Left kidney (tissue), 2 donors: ENCODE data around the gene TMEM72. TPM values are rescaled to one million over a fixed set of nuclear protein-coding genes. Genes with fewer than 3 reads are reported as not detected.

Experiments used
- DNase-seq: peaks from one replicate; pipeline ENCODE4 v3.0.0-alpha.2; 2013
- polyA plus RNA-seq: library from polyadenylated mRNA; unstranded; fragments of 120-200 nt; gene quantifications from one replicate; pipeline ENCODE4 v1.2.1, GENCODE V29; 2013; ENCODE audit not compliant: insufficient read length

TMEM72 gene
- polyA plus RNA-seq, 1 donor = 68.0 TPM

GRCh38 chr10:44977287-44978212, 66.4 kb downstream of the TMEM72 start:
- no peak for DNase-seq

DNA sequence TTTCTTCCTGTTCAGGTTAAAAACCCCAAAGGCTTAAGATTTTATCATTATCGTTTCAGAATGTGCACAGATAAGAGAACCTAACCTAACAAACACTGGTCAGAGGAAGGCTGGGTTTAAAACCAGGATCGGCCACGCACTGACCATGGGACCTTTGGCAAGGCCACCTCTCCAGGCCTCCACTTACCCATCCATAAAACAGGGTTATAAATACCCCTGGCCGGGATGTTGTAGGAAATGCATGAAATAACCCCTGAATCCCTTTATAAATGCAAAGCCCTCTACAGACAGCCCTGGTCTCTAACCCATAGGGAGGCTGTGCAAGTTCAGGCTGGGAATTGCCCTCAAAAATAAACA, 67.1 kb downstream of the TMEM72 start:
- no peak for DNase-seq

DNA sequence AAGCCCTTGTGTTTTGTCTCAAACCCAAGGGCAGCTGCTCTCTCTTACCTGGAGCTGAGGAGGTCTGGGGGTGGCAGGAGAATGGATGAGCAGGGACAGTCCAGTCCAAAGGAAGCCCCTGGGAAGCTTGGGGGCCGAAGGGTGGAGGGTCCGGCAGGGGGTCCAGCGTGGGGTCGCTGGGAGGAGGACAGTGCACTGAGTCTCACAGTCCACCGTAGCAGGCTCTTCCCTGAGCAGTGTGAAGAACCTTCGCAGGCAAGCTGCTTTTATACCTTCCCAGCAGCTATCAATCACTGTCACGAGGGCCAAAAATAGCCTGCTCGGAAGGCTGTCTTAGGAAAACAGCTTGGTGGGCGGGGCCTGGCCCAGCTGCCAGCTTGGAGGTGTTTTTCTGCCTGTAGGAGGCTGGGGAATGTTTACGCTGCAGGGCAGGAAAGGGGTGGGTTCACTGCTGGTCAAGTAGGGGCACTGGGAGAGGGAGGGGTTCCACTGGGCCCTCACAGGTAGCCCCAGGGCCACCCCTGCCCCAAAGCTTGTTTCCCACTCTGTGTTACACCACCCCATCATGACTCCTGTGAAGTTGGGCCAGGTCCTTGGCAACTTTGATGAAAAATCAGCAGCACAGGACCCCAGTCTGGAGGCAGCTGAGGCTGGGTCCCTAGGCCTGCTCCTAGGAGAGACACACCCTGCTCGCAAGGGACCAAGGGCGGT, 67.6 kb downstream of the TMEM72 start, which contains the start of gene DEPP1:
Gene DEPP1 (minus strand): TSS at position 240 of the 711 bp plus-strand sequence. CDS start 779 bp downstream, outside the sequence.
- DNase-seq = peak; percentile 96

GRCh38 chr10:44979281-44980191, 68.4 kb downstream of the TMEM72 start:
- no peak for DNase-seq

DNA sequence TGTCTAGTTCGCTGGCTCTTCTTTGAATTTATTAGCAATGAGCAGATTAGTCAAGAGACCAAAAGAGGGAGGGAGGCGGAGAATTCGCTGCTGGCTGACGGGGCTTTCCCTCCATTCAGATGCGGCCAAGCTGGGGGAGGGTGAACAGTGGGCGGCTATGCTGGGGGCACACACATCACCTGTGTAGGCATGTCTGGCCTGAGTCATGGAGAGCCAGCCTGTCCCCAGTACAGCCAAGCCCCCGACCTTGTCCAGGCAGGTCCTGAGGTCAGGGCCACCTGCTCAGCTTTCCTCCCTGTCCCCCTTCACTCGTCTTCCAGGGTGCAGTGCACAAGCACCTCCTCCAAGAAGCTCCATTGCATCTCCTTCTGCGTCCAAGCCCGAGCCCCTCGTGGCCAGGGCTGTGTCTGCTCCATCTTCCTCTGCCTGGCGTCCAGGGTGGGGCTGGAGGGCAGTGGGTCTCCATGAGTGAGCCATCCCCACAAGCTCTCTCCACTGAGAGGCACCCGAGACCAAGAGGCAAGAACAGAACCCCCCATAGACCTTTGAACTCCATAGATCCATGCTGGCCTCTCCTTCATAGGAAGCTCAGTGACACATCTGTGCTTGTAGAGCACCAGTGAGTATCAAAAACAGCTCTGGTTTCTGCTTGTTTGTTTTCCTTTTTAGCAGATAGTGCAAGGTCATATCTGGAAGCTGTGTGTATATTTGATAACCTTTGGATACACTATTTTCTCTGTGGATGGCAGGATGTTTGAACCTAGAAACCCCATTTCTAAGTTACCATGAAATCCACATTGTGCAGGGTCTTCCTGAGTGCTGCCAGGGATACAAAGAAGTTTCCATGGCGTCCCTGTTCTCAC, 69.4 kb downstream of the TMEM72 start:
- DNase-seq = no peak

DNA sequence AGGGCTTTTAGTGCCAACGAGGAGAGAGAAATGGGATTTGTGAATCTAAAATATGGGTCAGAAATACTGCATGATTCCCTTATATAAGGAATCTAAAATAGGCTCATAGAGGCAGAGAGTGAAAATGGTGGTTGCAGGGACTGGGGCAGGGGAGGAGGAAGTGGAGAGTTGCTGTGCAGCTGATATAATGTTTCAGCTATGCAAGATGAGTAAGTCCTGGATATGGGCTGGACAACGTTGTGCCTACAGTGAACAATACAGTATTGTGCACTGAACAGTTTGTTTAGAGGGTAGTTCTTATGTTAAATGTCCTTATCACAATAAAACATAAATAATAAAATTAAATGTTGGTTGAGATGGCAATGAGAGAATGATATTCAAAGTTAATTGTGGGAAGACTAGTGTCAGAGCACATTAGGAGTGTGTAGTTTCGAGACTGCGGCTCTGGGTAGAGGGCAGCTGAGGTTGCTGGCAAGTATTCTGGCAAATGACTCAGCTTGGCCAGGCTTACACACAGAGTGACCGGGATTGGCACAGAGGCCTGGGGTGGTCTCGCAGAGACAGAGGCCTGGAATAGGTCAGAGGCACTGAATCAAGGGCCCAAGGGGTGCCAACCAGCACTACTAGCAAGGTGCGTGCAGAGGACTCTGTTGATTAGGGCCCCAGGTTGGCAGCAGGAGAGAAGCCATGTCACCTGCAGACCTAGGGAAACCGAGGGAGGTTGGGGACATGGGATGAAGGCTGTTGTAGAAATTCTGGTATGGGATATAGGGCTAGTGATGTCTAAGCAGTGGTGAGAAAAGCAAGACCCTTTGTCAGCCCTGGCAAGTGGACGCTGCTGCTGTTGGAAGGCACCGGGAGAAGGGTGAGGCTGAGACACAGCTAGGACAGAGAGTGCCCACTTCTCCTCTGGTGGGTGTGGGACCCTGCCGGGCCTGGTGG, 70.3 kb downstream of the TMEM72 start:
- DNase-seq = no peak

- DNase-seq = no peak
Measured at GRCh38 chr10:44982114-44982460, 71.0 kb downstream of the TMEM72 start.

GRCh38 chr10:44982496-44982895, 71.4 kb downstream of the TMEM72 start:
- no peak for DNase-seq

DNA sequence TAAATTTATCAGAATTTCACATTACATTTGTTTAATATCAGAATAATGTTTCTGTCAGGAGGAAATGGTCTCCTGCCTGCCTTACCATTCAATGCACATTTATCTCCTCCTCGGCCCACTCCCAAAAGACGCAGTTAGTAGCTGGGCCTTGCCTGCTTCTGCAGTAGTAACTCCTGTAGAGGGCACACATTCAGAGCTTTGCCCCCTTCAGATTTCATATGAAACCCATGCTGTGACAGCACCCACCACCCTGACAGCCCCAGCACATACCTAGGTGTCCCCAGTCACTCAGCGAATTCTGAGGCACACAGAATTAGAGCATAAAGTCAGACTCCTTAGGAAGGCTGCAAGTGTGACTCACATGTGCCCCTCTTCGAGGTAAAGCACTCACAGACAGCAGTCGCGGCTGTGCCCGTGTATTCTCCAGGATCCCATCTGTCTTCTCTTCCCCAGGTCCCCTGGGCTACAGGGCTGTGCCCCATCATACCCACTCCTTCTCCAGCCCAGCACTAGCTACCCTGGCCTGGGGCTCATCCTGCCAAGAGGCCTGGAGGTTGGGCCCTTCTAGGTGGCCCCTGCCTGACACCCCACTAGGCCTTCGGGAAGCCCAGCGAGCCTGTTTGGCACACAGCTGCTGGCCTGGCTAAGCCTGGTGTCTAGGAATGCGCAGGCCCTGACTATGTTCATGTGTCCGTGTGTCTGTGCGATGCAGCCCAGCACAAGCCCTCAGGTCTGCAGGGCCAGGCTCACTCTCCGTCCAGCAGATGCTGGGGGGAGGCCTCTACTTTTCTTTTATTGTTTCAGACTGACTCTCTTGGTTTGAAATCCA, 72.1 kb downstream of the TMEM72 start:
- DNase-seq = no peak

- DNase-seq = no peak
Measured at GRCh38 chr10:44983895-44984278, 72.8 kb downstream of the TMEM72 start.

DNA sequence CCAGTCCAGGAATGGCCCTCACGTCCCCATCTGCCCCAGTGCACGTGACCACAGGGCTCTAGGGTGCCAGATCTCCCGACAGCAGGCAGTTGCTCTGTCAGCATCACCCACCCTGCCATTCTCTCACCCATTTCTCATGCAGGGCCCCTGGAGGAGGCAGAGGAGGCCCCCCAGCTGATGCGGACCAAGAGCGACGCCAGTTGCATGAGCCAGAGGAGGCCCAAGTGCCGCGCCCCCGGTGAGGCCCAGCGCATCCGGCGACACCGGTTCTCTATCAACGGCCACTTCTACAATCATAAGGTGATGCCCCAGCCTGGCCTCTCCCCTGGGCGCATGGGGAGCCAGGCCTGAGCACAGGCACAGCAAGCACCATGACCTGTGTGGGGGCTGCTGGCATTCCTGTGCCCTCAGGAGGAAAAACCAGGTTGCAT, 73.5 kb downstream of the TMEM72 start:
- DNase-seq = no peak

DNA sequence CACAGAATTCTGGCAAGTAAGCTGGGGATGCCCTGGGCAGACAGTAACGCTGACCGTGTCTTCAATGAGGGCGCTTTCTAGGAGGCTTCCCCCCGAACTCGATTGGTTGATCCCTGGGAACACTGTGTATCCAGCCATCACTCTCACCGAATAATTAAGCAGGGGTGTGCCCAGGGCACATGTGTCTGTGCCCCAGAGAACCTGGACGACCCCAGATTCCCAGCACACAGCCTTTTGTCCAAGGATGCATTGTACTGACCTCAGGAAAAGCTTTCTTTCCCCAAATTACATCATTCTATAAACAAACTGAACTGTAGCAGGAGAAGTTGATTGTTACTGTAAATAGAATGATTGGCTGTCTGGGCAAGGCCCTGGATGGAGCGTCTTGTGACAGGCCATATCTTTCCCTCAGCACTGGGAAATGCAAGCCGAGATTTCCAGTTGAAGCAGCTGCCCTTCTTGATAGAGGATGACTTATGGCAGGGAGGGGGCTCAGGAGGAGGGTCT, 74.1 kb downstream of the TMEM72 start:
- no peak for DNase-seq

DNA sequence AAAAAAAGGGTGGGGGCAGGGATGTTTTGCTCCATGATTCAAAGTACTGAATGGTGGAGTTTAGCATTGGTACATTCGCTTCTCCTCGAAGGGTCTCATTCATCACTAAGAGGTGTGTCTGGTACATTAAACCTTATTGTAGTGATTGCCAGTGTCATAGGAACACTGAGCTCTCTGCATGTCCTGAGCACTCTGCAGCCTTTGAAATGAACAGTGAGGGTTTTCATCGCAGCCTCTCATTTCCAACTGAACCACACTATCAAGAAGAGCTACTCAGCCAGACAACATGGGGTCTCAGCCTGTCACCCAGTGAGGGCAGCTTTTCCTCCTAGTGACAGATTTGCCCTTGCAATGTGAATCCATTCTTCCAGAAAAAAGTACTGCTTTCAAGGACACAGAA, 75.0 kb downstream of the TMEM72 start:
- no peak for DNase-seq

Other genes with a start within 250 kb of the TMEM72 start
- 31.1 TPM for gene RASSF4, start 48.5 kb downstream of the TMEM72 start, polyA plus RNA-seq
- 5.5 TPM for gene DEPP1, start 67.5 kb downstream of the TMEM72 start, polyA plus RNA-seq
- 85.8 TPM for gene ZNF22, start 89.6 kb downstream of the TMEM72 start, polyA plus RNA-seq